SK-N-MC (cell line): ENCODE measurements around the gene GGNBP2.

ENCODE experiments used
- EZH2 ChIP-seq: fragments of 200-600 bp; sonication (generic); IDR thresholded peaks from one replicate; pipeline ENCODE4 v1.6.1; 2017; ENCODE audit warnings: antibody characterized with exemption
- FOXP2 ChIP-seq: optimal IDR thresholded peaks from 2 replicates; pipeline ENCODE3; 2011; ENCODE audit warnings: mild to moderate bottlenecking, moderate library complexity; ENCODE audit not compliant: insufficient read depth; ENCODE audit errors: extremely low read length, control extremely low read depth
- POLR2AphosphoS5 ChIP-seq: IDR thresholded peaks from 2 replicates; pipeline ENCODE4 v1.6.1; 2012; ENCODE audit warnings: mild to moderate bottlenecking, low read depth, low read length, borderline replicate concordance

- TF ChIP-seq POLR2AphosphoS5: no peak
- TF ChIP-seq FOXP2: no peak
- no peak for TF ChIP-seq EZH2
Measured at GRCh38 chr17:36632916-36633771, 88.4 kb downstream of the GGNBP2 start.
